ENCODE results near the gene NEDD9. TPM values are rescaled to one million over a fixed set of nuclear protein-coding genes. Genes with fewer than 3 reads are reported as not detected.

Gene NEDD9
- total and polyA plus RNA-seq, 10 of the 15 experiments (the other 5 are each of a cell fraction or from before 2014, with no cell fraction given) = 4.9 to 92.6 (median 14.6) TPM

DNA sequence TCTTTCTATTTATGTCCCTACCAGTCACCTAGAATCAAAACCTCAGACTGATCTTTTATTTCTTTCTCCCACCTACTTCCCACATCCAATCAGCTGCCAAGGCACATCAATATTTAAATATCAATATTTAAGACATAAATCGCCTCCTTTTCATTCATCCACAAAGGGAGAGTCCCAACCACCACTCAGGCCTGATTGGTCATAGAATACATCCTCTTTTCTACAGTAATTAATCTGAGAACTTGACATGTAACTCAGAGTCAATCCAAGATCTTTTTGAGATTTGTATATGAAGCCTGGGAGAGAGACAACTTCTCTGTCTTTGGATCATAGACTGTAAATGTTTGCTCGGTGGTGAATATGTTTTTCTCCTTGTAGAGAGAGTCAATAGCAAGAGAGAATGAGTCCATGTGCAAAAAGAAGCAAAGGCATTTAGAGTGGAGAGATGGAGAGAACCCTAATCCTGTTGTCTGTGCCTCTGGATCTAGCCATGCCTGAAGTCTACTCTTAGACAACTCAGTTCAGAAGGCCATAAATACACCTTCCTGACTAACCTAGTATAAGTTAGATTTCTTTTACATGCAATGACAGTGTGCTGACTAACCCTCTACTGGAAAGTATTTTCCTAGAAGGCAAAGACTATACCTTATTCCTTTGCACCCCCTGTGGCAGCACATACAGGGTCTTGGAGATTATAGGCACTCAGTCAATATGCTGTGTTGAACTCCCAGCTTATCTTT is 12.1 kb upstream of the NEDD9 start (continued):
- no peak for TF ChIP-seq CUX1 (IDR thresholded peaks at IDR 0.05; ENCODE audit: insufficient replicate concordance, low read depth, low read length)

DNA sequence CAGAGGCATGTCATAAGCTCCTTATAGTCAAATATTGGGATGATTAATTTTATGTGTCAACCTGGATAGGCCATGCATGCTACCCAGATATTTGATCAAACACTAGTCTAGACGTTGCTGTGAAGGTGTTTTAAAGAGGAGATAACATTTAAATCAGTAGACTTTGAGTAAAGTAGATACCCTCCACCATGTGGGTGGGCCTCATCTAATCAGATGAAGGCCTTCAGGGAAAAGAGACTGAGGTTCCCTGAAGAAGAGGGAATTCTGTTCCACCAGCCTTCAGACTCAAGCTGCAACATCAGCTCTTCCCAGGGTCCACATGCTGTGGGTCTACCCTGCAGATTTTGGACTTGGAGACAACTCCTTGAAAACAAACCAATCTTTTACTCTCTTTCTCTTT is 11.4 kb upstream of the NEDD9 start:
- Histone ChIP-seq H3K27ac (ENCODE audit: control insufficient read depth, insufficient read depth) (no peak overlapping the region), H3K4me3 (no peak overlapping the region), H3K9me3 (replicated peaks; ENCODE audit: control insufficient read depth, insufficient read depth, low read length) (no peaks in the 10 kb centered on the region), H4K20me1 (ENCODE audit: control insufficient read depth, insufficient read depth) (no peaks in the 10 kb centered on the region), H3K36me3 (ENCODE audit: control insufficient read depth in 2 of 2, insufficient read depth in 2 of 2, low read length in 1 of 2) (no peaks in the 10 kb centered on the region; a peak in 1 of 4 replicates), H3K4me1 (ENCODE audit: control insufficient read depth, insufficient read depth, low read length) (no peaks in the 10 kb centered on the region), H2AFZ (ENCODE audit: control insufficient read depth, low read depth, low read length) (no peak overlapping the region), H3K4me2 (ENCODE audit: control insufficient read depth, insufficient read depth) (no peak overlapping the region), H3K9ac (ENCODE audit: control insufficient read depth, insufficient read depth, low read length) (no peak overlapping the region), H3K27me3 (replicated peaks in 1 of 2; ENCODE audit: control insufficient read depth in 2 of 2, insufficient read depth in 2 of 2, low read length in 1 of 2) (no peaks in the 10 kb centered on the region), H3K79me2 (ENCODE audit: control insufficient read depth, insufficient read depth, low read length) (no peaks in the 10 kb centered on the region)
- POLR2A ChIA-PET = interaction anchor here (0.5 to 1.9 kb wide), 3 partner anchors 13 to 549 kb away, joined by 5 to 6 read pairs (median 5); partner anchors contain the start of gene PAK1IP1
- in situ Hi-C loops (cut with MboI) (no loop called here), intact Hi-C loops (cut with micrococcal nuclease; ENCODE audit: unreplicated experiment) (no loop called here)
- RAD21 ChIA-PET (ENCODE audit: unreplicated experiment) = interaction anchor here (0.9 to 1.0 kb wide), 3 partner anchors 31 to 124 kb away, joined by 3 to 4 read pairs (median 3); no protein-coding TSS in a partner anchor
- CTCF ChIA-PET = interaction anchor here (0.8 kb wide), 1 partner anchor 34 kb away, joined by 4 read pairs; no protein-coding TSS in a partner anchor
- DNase-seq (ENCODE audit: low read depth, low spot score) (no peak), FAIRE-seq (no peak), ATAC-seq (no peak)
- no TSS peak for BruUV-seq (replicated peaks)
- SMC1A ChIA-PET (ENCODE audit: uncharacterized antibody, unreplicated experiment) = interaction anchor here (0.9 to 5.6 kb wide), 8 partner anchors 8 to 83 kb away, joined by 3 to 36 read pairs (median 8); partner anchors contain the start of gene NEDD9
- 74% methylated on average over 1 of the region's 1 CpG for WGBS (ENCODE audit: insufficient coverage, insufficient replicate concordance, low lambda C conversion rate, missing lambda C conversion rate)
- no peak for TF ChIP-seq ZNF592 (IDR thresholded peaks at IDR 0.05)
- TF ChIP-seq FOXM1 (IDR thresholded peaks at IDR 0.05; ENCODE audit: low read depth, low read length) = no peak
- TF ChIP-seq CHD1 (IDR thresholded peaks at IDR 0.05; ENCODE audit: low read depth, low read length) = no peak
- no peak for TF ChIP-seq ZNF687 (IDR thresholded peaks at IDR 0.05)
- TF ChIP-seq SMAD1 (IDR thresholded peaks at IDR 0.05; ENCODE audit: low read depth, partially characterized antibody) = no peak

Data from GM12878 (cell line).